SK-N-SH treated with all-trans-retinoic acid at 6 μM for 48 hours (cell line): ENCODE measurements around the gene PDAP1.

Source experiments
- ARNTL ChIP-seq: fragments of 450-650 bp; formaldehyde crosslinking; IDR thresholded peaks from 2 replicates; pipeline ENCODE4 v1.5.0; 2020; ENCODE audit warnings: low read depth, mild to moderate bottlenecking, moderate library complexity, borderline replicate concordance
- BACH2 ChIP-seq: fragments of 250-450 bp; sonication (Bioruptor Pico); IDR thresholded peaks from 2 replicates; pipeline ENCODE4 v1.9.0; 2021; ENCODE audit warnings: mild to moderate bottlenecking, borderline replicate concordance
- ESRRG ChIP-seq: fragments of 250-450 bp; sonication (Bioruptor Pico); IDR thresholded peaks from 2 replicates; pipeline ENCODE4 v1.6.1; 2021; ENCODE audit warnings: mild to moderate bottlenecking
- GLIS3 ChIP-seq: fragments of 250-450 bp; sonication (Bioruptor Pico); IDR thresholded peaks from 2 replicates; pipeline ENCODE4 v1.5.0; 2020; ENCODE audit warnings: mild to moderate bottlenecking, moderate library complexity
- ISL1 ChIP-seq: fragments of 250-450 bp; sonication (Bioruptor Pico); IDR thresholded peaks from 2 replicates; pipeline ENCODE4 v2.1.2; 2022; ENCODE audit warnings: mild to moderate bottlenecking, moderate library complexity
- PPARA ChIP-seq: fragments of 250-450 bp; sonication (Bioruptor Pico); IDR thresholded peaks from 2 replicates; pipeline ENCODE4 v1.5.0; 2020; ENCODE audit warnings: mild to moderate bottlenecking, borderline replicate concordance
- RARB ChIP-seq: fragments of 250-450 bp; sonication (Bioruptor Pico); IDR thresholded peaks from 2 replicates; pipeline ENCODE4 v1.8.0; 2021; ENCODE audit warnings: mild to moderate bottlenecking, moderate library complexity
- SNAI2 ChIP-seq: fragments of 250-450 bp; sonication (Bioruptor Pico); IDR thresholded peaks from 2 replicates; pipeline ENCODE4 v1.5.0; 2020; ENCODE audit warnings: mild to moderate bottlenecking, moderate library complexity
- ZFP3 ChIP-seq: fragments of 250-450 bp; sonication (Bioruptor Pico); IDR thresholded peaks from 2 replicates; pipeline ENCODE4 v1.5.0; 2020; ENCODE audit warnings: mild to moderate bottlenecking, moderate library complexity
- ZNF565 ChIP-seq: fragments of 450-650 bp; formaldehyde crosslinking; conservative IDR thresholded peaks from 2 replicates; pipeline ENCODE4 v1.5.0; 2020; ENCODE audit warnings: low read depth, mild to moderate bottlenecking, moderate library complexity
- ZNF8 ChIP-seq: fragments of 450-650 bp; formaldehyde crosslinking; IDR thresholded peaks from 2 replicates; pipeline ENCODE4 v1.5.0; 2020; ENCODE audit warnings: mild to moderate bottlenecking, moderate library complexity
- TF ChIP-seq, protein P1 (sequence below): fragments of 250-450 bp; sonication (Bioruptor Pico); IDR thresholded peaks from 2 replicates; pipeline ENCODE4 v1.8.0; 2020; ENCODE audit warnings: mild to moderate bottlenecking, moderate library complexity, borderline replicate concordance
- TF ChIP-seq, protein P2 (sequence below): fragments of 250-450 bp; sonication (Bioruptor Pico); IDR thresholded peaks from 2 replicates; pipeline ENCODE4 v1.5.0; 2020; ENCODE audit warnings: mild to moderate bottlenecking, moderate library complexity
- TF ChIP-seq, protein P3 (sequence below): fragments of 250-450 bp; sonication (Bioruptor Pico); IDR thresholded peaks from 2 replicates; pipeline ENCODE4 v1.5.1; 2021; ENCODE audit warnings: mild to moderate bottlenecking, moderate library complexity

DNA sequence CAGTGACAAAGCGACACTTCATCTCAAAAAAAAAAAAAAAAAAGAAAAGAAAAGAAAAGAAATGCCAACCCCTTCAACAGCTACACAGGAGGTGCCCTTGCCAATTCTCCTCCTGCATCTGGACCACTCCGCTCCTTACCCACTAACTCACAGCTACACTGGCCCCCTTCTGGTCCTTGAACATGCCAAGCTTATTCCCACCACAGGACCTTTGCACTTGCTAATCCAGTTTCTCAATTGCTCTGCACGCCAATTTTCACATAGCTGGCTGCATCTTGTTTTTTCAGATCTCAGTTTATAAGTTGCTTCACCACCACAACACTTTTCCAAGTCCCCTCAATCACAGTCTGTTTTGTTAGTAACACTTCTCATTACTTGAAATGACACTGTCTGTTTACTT, 5.5 kb downstream of the PDAP1 start:
- no peak for TF ChIP-seq ISL1
- TF ChIP-seq GLIS3 (CRISPR knock-in tag) = no peak
- TF ChIP-seq ESRRG = no peak
- no peak for TF ChIP-seq RARB (CRISPR knock-in tag)
- no peak for TF ChIP-seq ZFP3
- TF ChIP-seq PPARA = no peak
- no peak for TF ChIP-seq ZNF8
- no peak for TF ChIP-seq SNAI2 (CRISPR knock-in tag)
- TF ChIP-seq, protein P1, sequence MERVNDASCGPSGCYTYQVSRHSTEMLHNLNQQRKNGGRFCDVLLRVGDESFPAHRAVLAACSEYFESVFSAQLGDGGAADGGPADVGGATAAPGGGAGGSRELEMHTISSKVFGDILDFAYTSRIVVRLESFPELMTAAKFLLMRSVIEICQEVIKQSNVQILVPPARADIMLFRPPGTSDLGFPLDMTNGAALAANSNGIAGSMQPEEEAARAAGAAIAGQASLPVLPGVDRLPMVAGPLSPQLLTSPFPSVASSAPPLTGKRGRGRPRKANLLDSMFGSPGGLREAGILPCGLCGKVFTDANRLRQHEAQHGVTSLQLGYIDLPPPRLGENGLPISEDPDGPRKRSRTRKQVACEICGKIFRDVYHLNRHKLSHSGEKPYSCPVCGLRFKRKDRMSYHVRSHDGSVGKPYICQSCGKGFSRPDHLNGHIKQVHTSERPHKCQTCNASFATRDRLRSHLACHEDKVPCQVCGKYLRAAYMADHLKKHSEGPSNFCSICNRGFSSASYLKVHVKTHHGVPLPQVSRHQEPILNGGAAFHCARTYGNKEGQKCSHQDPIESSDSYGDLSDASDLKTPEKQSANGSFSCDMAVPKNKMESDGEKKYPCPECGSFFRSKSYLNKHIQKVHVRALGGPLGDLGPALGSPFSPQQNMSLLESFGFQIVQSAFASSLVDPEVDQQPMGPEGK (CRISPR knock-in tag) = no peak
- TF ChIP-seq BACH2 (CRISPR knock-in tag) = no peak
- TF ChIP-seq, protein P2, sequence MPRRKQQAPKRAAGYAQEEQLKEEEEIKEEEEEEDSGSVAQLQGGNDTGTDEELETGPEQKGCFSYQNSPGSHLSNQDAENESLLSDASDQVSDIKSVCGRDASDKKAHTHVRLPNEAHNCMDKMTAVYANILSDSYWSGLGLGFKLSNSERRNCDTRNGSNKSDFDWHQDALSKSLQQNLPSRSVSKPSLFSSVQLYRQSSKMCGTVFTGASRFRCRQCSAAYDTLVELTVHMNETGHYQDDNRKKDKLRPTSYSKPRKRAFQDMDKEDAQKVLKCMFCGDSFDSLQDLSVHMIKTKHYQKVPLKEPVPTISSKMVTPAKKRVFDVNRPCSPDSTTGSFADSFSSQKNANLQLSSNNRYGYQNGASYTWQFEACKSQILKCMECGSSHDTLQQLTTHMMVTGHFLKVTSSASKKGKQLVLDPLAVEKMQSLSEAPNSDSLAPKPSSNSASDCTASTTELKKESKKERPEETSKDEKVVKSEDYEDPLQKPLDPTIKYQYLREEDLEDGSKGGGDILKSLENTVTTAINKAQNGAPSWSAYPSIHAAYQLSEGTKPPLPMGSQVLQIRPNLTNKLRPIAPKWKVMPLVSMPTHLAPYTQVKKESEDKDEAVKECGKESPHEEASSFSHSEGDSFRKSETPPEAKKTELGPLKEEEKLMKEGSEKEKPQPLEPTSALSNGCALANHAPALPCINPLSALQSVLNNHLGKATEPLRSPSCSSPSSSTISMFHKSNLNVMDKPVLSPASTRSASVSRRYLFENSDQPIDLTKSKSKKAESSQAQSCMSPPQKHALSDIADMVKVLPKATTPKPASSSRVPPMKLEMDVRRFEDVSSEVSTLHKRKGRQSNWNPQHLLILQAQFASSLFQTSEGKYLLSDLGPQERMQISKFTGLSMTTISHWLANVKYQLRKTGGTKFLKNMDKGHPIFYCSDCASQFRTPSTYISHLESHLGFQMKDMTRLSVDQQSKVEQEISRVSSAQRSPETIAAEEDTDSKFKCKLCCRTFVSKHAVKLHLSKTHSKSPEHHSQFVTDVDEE (CRISPR knock-in tag) = no peak
- TF ChIP-seq ARNTL (CRISPR knock-in tag) = no peak
- TF ChIP-seq, protein P3, sequence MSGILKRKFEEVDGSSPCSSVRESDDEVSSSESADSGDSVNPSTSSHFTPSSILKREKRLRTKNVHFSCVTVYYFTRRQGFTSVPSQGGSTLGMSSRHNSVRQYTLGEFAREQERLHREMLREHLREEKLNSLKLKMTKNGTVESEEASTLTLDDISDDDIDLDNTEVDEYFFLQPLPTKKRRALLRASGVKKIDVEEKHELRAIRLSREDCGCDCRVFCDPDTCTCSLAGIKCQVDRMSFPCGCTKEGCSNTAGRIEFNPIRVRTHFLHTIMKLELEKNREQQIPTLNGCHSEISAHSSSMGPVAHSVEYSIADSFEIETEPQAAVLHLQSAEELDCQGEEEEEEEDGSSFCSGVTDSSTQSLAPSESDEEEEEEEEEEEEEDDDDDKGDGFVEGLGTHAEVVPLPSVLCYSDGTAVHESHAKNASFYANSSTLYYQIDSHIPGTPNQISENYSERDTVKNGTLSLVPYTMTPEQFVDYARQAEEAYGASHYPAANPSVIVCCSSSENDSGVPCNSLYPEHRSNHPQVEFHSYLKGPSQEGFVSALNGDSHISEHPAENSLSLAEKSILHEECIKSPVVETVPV = no peak
- TF ChIP-seq ZNF565 (CRISPR knock-in tag) = no peak
